NCI-H2029 treated with DMSO at 0.1 percent for 48 hours (cell line): ENCODE data around the gene SYTL1.

ENCODE experiments used
- DNase-seq: peaks from one replicate; lab custom pipeline; 2025; lab: John Stamatoyannopoulos, UW

SYTL1 gene

GRCh38 chr1:27341525-27342252 lies at the start of gene SYTL1:
Gene SYTL1, plus strand, starts transcription at chr1:27342022. Its CDS starts 3,313 bp downstream, at chr1:27345335.
- DNase-seq = no peak

- DNase-seq = no peak
These were observed 49.7 kb upstream of the SYTL1 start for GRCh38 chr1:27292106-27292505.

- DNase-seq = no peak
These were observed 47.9 kb upstream of the SYTL1 start for GRCh38 chr1:27293915-27294314.

- peak; percentile 13 for DNase-seq
These were observed 45.0 kb upstream of the SYTL1 start for GRCh38 chr1:27296773-27297291.

- no peak for DNase-seq
These were observed 43.9 kb upstream of the SYTL1 start for GRCh38 chr1:27297903-27298302.

GRCh38 chr1:27298632-27299384 lies 43.0 kb upstream of the SYTL1 start:
- no peak for DNase-seq

- DNase-seq = no peak
These were observed 42.2 kb upstream of the SYTL1 start for GRCh38 chr1:27299385-27300271.

GRCh38 chr1:27300341-27301051 lies 41.3 kb upstream of the SYTL1 start:
- peak; percentile 59 for DNase-seq

- DNase-seq = no peak
These were observed 40.8 kb upstream of the SYTL1 start for GRCh38 chr1:27301052-27301422.

- peak; percentile 51 for DNase-seq
These were observed 40.1 kb upstream of the SYTL1 start for GRCh38 chr1:27301582-27302199.

- no peak for DNase-seq
These were observed 39.2 kb upstream of the SYTL1 start for GRCh38 chr1:27302612-27303011.

GRCh38 chr1:27303509-27303908 lies 38.3 kb upstream of the SYTL1 start:
- no peak for DNase-seq

- DNase-seq = no peak
These were observed 35.8 kb upstream of the SYTL1 start for GRCh38 chr1:27306071-27306470.

GRCh38 chr1:27306892-27307761 lies 34.7 kb upstream of the SYTL1 start:
- DNase-seq = no peak

- DNase-seq = no peak
These were observed 33.8 kb upstream of the SYTL1 start for GRCh38 chr1:27307874-27308598.

- no peak for DNase-seq
These were observed 27.7 kb upstream of the SYTL1 start for GRCh38 chr1:27314169-27314568.

GRCh38 chr1:27314737-27315136 lies 27.1 kb upstream of the SYTL1 start:
- DNase-seq = no peak

GRCh38 chr1:27316860-27317259 lies 25.0 kb upstream of the SYTL1 start:
- no peak for DNase-seq

GRCh38 chr1:27318136-27318535 lies 23.7 kb upstream of the SYTL1 start:
- DNase-seq = no peak
